Stimulated activated naive CD4-positive, alpha-beta T cell treated with Interleukin-2 at 50 U/mL for 16 hours (primary cell): ENCODE measurements around the gene INPP4A.
A peak's percentile ranks its signal among the peaks of the same experiment; 100 is the strongest.

Source experiments
- DNase-seq: peaks from one replicate; lab custom pipeline; 2025; lab: John Stamatoyannopoulos, UW

INPP4A gene

DNA sequence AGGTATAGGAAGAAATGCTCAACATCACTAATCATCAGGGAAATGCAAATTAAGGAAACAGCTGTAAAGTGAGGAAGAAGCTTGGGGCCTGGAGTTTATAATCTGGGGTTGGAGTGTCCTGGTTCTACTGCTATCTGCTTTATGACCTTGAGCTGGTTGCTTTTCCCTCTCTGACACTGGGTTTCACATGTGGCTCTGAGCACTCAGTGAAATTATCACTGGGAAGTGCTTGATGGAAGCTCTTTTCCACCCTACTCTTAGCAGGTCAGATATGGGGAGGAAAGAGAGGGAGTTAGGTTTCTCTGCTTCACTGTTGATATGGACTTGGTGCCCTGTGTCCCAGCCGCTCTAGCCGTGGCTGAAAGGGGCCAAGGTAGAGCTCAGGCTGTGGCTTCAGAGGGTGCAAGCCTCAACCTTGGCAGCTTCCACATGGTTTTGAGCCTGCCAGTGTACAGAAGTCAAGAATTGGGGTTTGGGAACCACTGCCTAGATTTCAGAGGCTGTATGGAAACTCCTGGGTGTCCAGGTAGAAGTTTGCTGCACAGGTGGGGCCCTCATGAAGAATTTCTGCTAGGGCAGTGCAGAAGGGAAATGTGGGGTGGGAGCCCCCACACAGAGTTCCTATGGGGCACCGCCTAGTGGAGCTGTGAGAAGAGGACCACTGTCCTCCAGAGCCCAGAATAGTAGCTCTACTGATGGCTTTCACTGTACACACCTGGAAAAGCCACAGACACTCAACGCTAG is 52.3 kb downstream of the INPP4A start:
- DNase-seq = no peak

DNA sequence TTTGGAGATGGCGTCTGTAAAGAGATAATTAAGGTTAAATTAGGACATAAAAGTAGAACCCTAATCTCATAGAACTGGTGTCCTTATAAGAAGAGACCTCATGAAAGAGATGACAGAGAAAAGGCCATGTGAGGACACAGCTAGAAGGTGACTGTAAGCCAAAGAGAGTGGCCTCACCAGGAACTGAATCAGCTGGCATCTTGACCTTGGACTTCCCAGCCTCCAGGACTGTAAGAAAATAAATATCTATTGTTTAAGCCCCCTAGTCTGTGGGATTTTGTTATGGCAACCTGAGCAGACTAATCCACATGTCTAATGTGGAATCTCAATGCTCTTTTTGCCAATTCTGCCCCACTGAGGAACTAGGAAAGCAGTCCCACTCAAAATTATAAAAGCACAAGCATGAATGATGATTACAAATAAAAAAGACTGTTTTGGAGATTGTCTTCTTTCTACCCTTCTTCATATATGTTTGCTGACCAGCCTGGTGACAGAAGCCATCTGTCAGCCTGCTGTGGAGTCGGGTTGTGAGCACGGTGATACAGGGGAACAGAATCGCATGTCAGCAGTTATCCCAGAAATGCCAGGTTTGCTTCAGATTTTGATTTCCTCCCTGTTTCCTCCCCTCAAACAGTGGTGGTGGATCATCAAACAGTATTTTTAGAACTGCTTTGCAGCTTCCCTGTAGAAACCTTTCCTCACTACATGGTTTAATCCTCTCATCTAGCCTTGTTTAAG is 54.2 kb downstream of the INPP4A start:
- DNase-seq = no peak

DNA sequence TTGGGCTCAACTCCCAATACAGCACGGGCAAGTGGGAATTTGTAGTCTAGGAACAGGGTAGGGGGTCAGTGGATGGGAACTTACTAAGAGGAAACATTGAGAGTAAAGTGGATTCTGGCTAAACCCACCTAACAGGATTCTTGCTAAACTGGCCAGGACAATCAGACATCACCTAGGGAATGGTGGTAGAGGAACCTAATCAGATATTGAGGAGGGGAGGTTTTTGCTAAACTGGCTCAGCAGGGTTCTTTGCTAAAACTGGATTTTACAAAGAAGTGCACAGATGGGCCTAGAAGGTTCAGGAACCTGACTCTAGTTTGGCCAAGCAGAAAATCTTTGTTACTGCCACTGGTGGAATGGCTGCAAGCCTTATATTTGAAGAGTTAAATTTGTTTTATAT is 55.9 kb downstream of the INPP4A start:
- no peak for DNase-seq

DNA sequence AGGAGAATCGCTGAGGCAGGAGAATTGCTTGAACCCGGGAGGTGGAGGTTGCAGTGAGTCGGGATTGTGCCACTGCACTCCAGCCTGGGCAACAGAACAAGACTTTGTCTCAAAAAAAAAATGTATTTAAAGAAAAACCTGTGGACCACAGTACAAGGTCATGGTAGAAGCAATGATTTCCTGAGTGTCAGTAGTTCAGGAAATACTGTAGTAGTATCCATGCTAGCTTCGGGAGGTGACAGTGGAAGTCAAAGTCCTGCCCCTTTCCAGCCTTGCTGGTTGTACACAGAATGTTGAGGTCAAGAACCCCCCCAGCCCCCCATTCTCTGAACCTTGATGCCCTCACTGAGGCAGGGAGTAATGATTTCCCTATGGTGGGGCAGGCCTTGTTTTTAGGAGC is 56.6 kb downstream of the INPP4A start:
- DNase-seq = no peak

DNA sequence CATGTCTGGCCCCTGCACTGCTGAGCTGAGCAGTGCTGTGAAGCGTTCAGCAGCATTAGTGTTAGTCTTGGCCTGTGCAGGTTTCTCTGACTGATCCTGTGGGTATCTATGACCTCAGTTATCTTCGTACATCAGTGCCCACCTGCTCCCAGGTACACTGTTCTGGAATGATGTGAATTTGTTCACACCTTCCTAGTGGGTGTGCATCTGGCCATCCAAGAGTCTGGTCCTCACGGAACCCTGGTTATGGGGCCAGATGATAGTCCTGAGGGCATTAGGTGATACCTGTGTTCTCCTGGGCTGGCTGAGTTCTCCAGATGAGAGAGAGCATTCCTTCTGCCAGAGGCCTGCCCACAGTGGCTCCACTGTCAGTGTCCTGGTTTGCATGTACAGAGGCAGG is 57.2 kb downstream of the INPP4A start:
- DNase-seq = no peak

DNA sequence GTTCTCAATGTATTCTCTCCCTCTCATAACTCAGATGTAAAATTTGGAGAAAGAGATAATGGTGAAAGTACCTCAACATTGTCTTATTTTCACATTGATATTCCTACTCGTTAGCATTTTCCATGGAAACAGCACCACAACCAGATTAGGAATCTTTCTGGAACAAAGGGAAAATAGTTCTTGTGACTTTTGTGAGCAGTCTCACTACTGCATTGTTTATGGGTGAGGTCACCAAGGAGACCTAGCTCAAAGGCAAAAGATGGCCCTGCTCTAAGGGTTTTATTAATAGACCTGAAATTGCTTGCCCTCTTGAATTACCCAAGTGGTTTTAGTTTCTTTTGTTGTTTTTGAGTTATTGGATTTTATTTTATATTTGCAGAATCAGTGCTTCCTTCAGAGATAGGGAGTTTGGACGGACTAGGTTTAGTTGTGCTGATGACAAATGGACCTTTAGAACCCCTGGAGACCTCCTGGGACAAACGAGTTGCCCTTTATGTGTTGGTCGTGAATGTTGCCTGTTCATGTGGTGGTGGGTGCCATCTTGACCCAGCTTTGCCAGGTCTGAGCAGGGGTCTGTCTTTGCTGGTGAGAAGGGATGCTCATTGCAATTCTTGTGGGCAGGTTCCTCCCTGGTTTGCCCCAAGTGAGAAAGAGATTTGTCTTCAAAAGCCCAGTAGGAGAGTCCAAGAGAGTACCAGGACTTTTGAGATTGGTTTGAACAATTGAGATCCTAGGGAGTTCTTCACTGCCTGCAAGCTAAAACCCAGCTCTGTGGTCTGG is 58.1 kb downstream of the INPP4A start:
- DNase-seq = no peak

DNA sequence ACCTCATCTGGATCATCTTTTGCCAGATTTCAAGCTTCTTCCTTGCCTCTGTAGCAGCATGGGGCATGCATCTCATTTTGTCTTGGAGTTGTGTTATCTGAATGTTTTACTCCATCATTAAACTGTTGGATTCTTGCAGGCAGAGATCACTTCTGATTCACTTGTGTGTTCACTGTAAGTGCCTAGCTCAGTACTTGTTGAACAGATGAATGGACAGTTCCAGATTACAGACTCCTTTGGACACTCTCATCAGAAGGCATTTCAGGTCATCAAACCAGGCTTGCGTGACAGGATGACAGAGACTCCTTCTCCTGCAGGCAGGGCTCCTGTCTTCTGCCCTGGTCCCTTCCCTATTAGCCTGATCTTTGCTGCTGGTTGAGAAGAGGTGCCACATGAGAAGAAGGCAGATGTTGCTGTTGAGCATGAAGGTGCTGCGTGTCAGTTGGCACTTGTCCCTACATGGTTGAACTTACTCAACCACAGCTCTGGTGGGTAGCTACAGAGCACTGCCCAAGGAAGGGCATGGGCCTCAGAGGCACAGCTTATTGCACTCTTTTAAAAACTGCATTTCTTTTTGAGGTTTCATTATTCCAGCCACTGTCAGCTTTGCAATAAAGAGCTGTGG is 58.9 kb downstream of the INPP4A start:
- DNase-seq = no peak

DNA sequence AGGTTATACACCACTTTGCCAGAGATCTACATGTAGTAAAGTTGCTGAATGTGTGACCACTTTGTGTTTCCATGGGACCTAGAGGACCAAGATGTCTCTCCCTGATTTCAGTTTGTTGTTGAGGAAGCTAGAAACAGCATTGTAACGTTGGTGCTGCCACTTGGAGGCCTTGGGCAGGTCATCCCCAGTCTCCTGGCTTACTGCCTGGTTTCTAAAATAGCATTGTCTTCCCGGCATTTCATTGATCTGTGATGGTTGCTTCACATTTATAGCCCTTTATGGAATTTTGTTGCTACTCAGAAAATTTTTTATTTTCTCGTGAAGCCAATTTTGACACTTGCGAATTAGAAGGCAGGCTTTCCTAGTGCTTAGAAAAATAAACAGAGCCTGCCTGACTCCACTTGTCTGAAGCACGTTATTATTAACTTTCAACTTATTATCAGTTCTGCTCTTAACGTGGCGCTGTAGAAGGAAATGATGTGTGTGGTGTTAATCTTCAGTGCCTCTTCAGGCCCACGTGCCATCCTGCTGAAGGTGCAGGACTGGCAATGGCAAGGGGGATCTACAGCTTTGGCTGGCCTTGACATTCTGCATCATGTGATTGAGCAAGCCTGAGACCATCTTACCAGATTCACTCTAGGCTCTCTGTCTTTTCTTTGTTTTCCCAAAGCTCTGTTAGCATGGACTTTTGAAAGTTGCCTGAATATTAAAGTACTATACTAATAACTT is 59.9 kb downstream of the INPP4A start:
- DNase-seq = no peak

DNA sequence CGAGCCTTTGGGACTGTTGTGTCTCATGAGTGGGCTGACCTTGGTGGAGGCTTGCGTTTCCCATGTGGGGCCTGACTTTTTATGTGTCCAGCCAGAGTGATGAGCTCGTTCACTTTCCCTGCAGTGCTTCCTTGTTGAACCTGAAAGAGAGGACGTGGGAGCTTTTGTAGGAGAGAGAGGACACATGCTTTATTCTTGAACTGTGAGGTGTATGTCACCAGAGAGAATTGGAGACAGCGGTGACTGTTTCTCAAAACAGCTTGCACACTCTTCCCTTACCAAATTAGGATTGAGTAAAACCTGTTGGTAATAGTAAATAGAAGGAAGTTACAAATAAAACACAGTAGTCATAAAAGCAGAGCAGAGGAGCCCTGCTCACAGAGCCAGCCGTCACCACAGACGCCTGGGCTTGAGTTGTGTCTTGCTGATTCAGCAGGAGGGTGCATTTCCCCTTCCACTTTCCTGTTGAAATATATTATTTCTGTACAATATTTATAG is 60.7 kb downstream of the INPP4A start:
- no peak for DNase-seq

DNA sequence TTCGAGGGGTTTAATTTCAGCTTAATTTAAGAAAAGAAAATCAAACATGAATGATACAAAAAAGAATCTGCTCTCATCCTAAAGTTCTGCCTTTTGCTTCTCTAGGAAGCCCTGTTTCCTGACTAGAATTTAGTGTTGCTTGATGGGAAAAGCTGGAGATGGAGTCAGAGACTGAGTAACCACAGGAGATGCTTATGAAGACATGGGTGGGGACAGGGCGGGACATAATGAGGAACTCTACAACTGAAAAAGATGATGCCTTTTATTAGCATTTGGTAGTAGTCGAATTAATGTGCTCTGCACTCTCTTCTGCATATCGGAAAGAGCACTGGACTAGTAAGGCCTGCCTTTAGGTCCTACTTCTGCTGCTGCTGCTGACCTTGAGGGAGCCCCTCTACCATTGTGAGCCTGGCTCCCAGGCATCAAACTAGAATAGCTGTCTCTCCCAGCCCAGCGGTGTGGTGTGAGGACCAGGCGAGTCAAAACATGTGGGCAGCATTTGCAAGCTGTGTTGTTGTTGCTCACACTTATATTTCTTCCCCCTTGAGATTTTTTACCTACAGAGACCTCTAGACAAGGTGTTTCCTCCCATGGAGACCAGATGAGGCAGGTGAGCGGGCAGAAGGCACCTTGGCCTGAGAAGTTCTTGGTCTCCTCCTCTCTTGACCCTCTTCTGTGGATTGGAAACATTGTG is 61.5 kb downstream of the INPP4A start:
- DNase-seq = no peak

DNA sequence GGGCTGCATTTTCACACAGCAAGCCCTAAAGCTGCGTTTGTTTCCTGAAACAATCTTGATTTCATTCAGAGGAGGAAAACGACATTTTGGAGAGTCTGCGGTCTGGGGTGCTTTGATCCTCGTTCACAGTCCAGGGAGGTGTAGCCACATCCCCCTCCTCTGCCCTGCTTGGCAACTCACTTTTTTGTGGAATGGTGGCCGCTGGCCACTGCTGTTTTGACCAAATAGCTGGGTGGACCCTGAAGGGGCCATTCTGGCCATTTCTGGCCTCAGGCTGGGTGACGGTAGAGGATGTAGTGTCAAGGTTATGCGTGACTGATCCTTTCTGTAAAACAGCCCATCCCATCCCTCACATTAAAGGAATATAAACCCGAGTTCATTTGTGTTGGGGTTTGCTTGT is 62.2 kb downstream of the INPP4A start:
- DNase-seq = no peak

DNA sequence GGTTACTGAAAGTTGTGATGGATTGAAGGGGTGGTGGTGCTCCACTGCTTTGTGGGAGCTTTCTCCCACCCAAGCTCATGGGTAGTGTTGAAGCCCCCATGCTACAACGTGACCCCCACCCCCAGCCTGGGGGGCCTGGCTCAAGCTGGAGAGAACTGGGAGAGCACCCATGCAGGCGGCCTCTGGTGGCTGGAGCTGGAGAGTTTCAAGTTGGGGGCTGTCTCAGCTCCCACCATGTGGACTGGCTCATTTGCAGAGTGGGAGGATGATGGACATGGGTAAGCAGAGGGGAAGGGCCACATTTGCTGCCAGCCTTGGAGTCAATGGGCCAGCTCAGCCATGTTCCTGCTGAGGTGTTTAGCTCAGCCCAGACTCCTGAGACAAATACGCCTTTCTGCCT is 62.8 kb downstream of the INPP4A start:
- no peak for DNase-seq

DNA sequence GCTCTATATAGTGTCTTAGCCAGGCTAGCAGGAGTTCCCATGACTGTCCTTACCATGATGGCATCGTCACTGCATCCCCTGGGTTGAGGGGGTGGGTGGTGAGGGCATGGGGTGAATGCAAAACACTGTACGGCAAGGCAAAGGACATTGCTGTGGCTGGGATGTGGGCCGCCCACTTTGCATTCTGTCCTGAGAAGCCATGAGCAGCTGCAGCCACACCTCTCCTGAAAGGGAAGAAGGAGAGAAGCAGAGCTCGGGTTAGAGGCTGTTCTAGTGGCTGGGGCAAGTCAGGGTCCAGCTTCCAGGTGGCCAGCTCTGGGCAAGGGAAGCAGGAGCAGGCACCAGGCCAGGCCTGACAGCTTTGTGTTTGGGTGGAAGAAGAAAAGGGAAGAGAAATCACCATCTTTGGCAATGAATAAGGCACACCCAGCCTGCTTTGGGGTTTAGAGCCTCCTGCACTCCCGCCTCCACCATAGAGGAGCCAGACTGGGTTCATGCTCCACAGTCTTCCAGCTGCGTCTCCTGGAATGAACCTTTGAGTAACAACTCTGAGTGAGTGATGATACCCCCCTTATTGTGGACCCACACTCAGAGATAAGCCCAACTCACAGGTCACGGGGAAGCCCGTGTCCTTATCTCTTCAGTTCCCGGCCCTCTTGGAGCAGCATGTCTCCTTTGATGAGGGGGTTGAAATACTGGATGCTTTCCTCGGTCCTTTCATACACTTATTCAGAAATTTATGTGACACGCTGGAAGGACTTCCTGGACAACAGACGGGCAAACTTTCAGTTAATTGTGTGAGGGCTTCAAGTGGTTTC is 63.4 kb downstream of the INPP4A start:
- DNase-seq = no peak

DNA sequence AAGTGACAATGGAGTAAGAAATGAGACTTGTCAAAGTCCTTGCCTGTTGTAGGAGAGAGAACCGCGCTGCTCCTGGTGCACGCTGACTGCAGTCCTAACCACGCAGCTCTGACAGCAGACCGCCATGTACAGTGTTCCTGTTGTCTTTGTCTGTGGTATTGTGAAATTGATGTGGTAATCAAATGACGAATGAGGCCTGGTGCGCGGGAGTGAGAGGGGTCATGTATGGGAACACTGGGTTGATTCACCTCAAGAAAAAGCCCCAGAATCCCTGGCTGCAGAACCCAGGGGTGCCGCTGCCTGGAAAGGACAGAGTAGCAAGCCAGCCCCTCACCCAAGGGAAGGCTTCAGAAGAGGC is 64.0 kb downstream of the INPP4A start:
- DNase-seq = peak; percentile 69

DNA sequence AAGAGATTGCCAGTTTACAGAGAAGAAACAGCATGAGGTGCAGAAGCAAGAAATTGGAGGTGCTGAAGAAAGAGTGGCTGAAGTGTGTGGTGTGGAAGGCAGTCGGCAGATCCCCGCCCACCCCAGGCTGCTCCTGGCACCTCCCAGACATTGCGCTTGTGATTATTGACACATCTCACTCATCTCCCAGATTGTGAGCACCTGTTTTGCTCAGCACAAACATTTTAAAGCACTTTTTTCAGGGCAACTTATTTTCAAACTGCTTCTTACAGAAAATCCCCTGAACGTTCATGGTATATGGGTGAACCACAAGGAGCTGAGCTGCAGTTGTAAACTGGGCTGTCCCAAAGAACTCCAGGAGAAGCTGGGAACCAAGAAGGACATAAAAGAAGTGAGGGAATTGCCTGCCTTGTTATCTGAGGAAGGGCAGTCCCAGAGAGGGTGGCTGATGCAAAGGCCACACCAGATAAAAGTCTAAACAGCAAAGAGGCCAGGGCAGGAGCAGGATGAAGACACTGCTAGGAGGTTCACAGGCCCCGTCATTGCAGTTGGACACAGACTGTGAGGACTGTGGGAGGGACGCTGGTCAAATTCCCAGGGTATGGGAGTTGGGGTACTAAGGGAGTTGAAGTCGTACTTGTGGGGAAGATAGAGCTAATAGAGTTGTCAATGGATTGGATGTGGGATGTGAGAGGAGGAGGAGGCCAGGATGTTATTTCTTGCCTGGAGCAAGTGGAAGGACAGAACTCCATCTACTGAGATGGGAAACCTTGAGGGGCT is 65.1 kb downstream of the INPP4A start:
- DNase-seq = no peak

DNA sequence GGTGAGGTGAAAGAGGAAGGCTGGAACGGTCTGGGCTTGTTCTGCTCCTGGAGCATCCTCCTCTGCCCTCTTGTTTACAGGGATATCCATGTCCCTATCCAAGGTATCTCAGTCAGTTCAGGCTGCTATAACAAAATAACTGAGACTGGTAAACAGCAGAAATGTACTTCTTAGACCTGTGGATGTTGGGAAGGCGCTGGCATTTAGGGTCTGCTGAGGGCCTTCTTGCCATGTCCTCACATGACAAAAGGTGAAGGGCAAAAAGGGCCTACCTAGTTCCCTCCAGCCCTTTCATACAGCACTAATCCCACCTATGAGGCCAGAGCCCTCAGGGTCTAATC is 65.6 kb downstream of the INPP4A start:
- no peak for DNase-seq

DNA sequence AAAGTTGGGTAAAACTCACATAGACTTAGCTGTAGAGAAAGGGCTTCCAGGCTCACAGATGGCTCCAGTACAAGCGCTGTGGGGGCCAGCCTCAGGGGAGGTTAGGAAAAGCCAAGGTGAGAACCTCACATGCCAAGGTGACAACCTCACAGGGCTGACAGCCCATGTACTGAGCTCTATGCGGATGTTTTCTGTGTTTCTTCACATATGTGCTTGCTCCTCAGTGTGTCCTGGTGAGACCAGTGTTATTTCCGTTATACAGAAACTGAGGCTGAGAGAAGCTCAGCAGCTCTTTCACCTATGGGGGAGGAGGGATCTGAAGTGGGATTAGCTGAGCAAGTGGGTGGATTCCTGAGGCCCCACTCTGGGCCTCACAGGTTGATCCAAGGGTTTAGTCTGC is 67.3 kb downstream of the INPP4A start:
- DNase-seq = no peak

DNA sequence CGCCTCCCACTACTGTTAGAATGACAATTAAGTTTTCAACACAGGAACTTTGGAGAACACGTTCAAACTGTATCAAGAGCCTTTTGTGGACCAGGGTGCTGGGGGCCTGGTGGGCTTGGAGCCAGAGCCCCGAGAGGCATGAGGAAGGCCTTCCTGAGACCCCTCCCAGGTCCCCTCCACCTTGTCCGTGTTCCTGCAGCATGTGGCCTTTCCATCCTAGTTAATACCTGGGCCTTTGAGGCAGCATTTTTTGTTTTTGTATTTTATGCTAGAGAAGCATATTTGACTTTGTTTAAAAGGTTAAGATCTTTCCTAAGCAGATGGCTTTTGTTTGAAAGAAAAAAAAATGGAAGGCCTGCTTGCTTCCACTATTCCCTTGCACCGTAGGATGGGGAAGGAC is 68.0 kb downstream of the INPP4A start:
- DNase-seq = no peak

DNA sequence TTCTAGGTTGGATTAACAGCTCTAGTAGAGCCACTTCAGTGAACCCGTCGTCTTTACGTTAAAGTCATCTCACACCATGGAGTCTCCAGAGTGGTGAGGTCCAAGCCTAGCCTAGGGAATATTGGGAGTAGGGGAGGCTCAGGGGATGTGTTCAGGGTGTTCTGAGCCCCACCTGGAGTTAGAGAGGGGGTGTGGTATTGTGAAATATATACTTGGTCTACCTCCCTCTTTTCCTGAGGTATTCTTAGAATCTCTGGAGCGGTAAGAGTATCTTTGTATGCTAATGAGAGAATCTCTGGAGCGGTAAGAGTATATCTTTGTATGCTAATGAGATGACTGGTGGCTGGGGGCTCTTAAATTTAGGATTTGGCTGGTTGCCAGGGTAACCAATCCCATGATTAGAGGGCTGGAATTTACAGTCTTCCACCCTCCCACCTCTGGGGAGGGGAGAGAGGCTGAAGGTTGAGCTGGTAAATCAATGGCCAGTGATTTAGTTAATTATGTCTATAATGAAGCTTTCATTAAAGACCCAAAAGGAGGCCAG is 69.5 kb downstream of the INPP4A start:
- no peak for DNase-seq
